Activated naive CD4-positive, alpha-beta T cell treated with anti-CD3 and anti-CD28 coated beads, Interleukin-2, amount 10 ng/mL, durations not matched to agents 5 hours and 36 hours (primary cell): Measurements from ENCODE around the gene SERPINE3. TPM values are rescaled to one million over a fixed set of nuclear protein-coding genes. Genes with fewer than 3 reads are reported as not detected.

ENCODE experiments used
- microRNA-seq: library from miRNA; unstranded; fragments of <30 nt; microRNA quantifications from one replicate; pipeline ENCODE4 v1.2.0, GENCODE V29; 2022; ENCODE audit warnings: borderline microRNAs expressed, borderline replicate concordance
- total RNA-seq, 2 experiments: library from RNA; stranded (reverse); gene quantifications; one replicate each; pipeline ENCODE4 v1.2.3, GENCODE V29; 2021

The SERPINE3 gene
- not detected for total RNA-seq

GRCh38 chr13:51339354-51339753 is at the start of gene SERPINE3:
SERPINE3 (plus strand) TSS chr13:51339691; CDS start chr13:51341092, 1,401 bp downstream.

Small RNA genes lying within 50 kb of the gene (microRNA-seq; reads per million reads assigned to microRNA genes)
- gene MIR5693, result not detected

Other genes with a start within 250 kb of the SERPINE3 start
- gene C13orf42, start 228.4 kb upstream of the SERPINE3 start, total RNA-seq, result not detected
- under 1 TPM in 1 of 2 experiments, not detected in 1; 0.12 TPM for gene FAM124A, start 117.3 kb upstream of the SERPINE3 start, total RNA-seq
- gene INTS6, start 113.3 kb downstream of the SERPINE3 start, total RNA-seq, result 10 to 100 TPM; 46.4 to 49.9 TPM
- gene WDFY2, start 244.8 kb downstream of the SERPINE3 start, total RNA-seq, result 10 to 100 TPM; 12.8 to 15.0 TPM